Chondrocyte (in vitro differentiated cells): ENCODE measurements around the gene SPATA25. TPM values are rescaled to one million over a fixed set of nuclear protein-coding genes. Genes with fewer than 3 reads are reported as not detected.

Source experiments
- DNase-seq: peaks from one replicate; pipeline ENCODE4 v3.0.0; 2021; ENCODE audit warnings: mixed read lengths, low spot score
- H3K27ac Mint-ChIP-seq: one replicate; pipeline ENCODE4 v1.8.0; 2021; ENCODE audit warnings: mild to moderate bottlenecking, moderate library complexity, mixed read lengths; ENCODE audit not compliant: unreplicated experiment
- H3K27me3 Mint-ChIP-seq: 2 replicates; pipeline ENCODE4 v1.8.0; 2021; ENCODE audit warnings: low read depth, mixed read lengths
- H3K36me3 Mint-ChIP-seq: 2 replicates; pipeline ENCODE4 v1.8.0; 2021; ENCODE audit warnings: low read depth, mixed read lengths
- H3K4me1 Mint-ChIP-seq: 2 replicates; pipeline ENCODE4 v1.8.0; 2021; ENCODE audit warnings: low read depth, mild to moderate bottlenecking, mixed read lengths
- H3K4me3 Mint-ChIP-seq: one replicate; pipeline ENCODE4 v1.8.0; 2021; ENCODE audit warnings: mild to moderate bottlenecking, moderate library complexity, mixed read lengths; ENCODE audit not compliant: unreplicated experiment
- H3K9me3 Mint-ChIP-seq: 2 replicates; pipeline ENCODE4 v1.8.0; 2021; ENCODE audit warnings: low read depth, mixed read lengths
- total RNA-seq: library from RNA; stranded (reverse); gene quantifications from 3 replicates; pipeline ENCODE4 v1.2.1, GENCODE V29; 2021
- TF ChIP-seq, protein P1 (sequence below): fragments of 200-600 bp; sonication (generic); IDR thresholded peaks from 2 replicates; pipeline ENCODE4 v1.5.0; 2021; ENCODE audit warnings: antibody characterized with exemption, mild to moderate bottlenecking, moderate library complexity

Gene SPATA25
- total RNA-seq, 1 donor from 2014 or later, result 1.2 TPM

DNA sequence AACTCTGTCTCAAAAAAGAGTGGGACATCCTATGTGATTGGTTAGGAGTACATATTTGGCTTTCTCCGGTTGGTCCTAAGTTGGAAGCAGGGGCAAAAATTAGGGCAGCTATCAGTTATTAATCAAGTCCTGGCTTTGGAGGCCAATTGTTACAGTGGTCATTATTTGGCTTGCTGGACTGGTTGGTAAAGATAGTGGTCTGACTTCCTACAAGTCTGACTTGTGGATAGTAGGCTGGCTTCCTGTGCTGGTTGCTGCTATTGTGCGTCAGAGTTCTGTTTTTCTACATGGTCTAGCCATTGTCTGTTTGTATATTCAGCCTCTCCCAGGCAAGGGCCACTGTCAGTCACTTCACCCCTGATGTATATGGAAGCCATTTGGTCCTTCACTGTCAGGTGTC lies 37.2 kb downstream of the SPATA25 start:
- no peaks in the 10 kb centered on the region for H3K9me3 Mint-ChIP-seq
- H3K4me1 Mint-ChIP-seq, result peaks cover 2% of the 10 kb centered on the region
- DNase-seq, result no peak
- H3K4me3 Mint-ChIP-seq, result no peak overlapping the region
- TF ChIP-seq, protein P1, sequence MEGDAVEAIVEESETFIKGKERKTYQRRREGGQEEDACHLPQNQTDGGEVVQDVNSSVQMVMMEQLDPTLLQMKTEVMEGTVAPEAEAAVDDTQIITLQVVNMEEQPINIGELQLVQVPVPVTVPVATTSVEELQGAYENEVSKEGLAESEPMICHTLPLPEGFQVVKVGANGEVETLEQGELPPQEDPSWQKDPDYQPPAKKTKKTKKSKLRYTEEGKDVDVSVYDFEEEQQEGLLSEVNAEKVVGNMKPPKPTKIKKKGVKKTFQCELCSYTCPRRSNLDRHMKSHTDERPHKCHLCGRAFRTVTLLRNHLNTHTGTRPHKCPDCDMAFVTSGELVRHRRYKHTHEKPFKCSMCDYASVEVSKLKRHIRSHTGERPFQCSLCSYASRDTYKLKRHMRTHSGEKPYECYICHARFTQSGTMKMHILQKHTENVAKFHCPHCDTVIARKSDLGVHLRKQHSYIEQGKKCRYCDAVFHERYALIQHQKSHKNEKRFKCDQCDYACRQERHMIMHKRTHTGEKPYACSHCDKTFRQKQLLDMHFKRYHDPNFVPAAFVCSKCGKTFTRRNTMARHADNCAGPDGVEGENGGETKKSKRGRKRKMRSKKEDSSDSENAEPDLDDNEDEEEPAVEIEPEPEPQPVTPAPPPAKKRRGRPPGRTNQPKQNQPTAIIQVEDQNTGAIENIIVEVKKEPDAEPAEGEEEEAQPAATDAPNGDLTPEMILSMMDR, result no peak
- H3K36me3 Mint-ChIP-seq, result no peaks in the 10 kb centered on the region
- no peak overlapping the region for H3K27ac Mint-ChIP-seq
- H3K27me3 Mint-ChIP-seq, result no peaks in the 10 kb centered on the region

DNA sequence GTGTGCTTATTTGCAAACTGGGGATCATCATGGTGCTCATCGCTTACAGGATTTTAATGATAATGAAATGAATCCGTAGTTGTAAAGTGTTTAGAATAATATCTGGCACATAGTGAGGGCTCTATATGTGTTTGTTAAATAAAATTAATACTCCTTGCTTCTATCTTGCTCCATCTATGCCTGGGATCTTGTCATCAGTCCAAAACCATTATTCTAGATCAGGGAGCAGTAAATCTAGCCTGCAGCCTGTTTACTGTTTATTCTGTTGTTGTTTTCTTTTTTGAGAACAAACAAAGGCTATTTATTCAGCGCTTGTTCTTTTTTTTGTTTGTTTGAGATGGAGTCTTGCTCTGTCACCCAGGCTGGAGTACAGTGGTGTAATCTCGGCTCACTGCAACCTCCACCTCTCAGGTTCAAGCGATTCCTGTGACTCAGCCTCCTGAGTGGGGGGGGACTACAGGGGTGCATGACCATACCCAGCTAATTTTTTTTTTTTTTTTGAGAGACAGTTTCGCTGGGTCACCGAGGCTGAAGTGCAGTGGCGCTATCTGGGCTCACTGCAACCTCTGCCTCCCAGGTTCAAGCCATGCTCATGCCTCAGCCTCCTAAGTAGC lies 38.3 kb downstream of the SPATA25 start:
- Mint-ChIP-seq H3K4me1 (no peaks in the 10 kb centered on the region), H3K27me3 (no peaks in the 10 kb centered on the region), H3K9me3 (no peaks in the 10 kb centered on the region), H3K4me3 (no peak overlapping the region), H3K36me3 (no peaks in the 10 kb centered on the region), H3K27ac (no peak overlapping the region)
- TF ChIP-seq, protein P1, result no peak
- no peak for DNase-seq

DNA sequence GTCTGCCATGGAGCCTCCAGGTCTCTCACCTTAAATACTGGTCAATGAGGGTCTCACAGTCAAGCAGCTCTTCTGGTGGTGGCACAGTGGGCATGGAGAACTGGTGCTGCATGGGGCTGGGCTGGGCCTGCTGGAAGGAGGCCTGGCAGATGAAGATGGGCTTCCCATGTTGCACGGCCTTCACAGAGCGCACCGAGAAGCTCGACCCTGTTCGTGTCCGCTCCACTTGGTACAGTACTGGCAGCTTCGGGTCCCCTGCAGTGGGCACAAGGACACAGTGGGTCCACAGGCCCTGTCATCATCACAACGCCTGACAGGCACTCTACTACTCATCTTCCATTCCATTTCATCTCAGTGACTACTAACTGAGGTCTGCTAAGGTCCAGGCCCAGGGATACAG lies 39.0 kb downstream of the SPATA25 start:
- H3K4me3 Mint-ChIP-seq, result no peak overlapping the region
- H3K36me3 Mint-ChIP-seq, result no peaks in the 10 kb centered on the region
- no peak overlapping the region for H3K27ac Mint-ChIP-seq
- TF ChIP-seq, protein P1, result no peak
- no peaks in the 10 kb centered on the region for H3K9me3 Mint-ChIP-seq
- H3K27me3 Mint-ChIP-seq, result no peaks in the 10 kb centered on the region
- no peaks in the 10 kb centered on the region for H3K4me1 Mint-ChIP-seq
- peak; percentile 79 for DNase-seq

DNA sequence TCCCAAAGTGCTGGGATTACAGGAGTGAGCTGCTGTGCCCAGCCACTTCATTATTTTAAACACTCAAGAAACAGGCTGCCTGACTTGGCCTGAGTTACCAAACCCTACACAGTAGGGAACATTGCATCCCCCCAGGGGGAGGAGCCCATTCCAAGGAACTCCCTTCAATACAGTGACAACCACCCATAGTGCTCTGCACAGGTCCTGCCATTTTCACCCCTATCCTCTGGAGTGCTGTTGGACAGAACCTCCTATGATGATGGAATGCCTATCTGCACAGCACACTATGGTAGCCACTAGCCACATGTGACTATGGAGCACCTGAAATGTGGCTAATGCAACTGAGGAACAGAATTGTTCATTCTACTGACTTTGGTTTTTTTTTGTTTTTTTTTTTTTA lies 42.0 kb downstream of the SPATA25 start:
- TF ChIP-seq, protein P1, result no peak
- DNase-seq, result no peak
- no peaks in the 10 kb centered on the region for H3K9me3 Mint-ChIP-seq
- no peak overlapping the region for H3K4me3 Mint-ChIP-seq
- H3K27ac Mint-ChIP-seq, result no peak overlapping the region
- H3K27me3 Mint-ChIP-seq, result no peaks in the 10 kb centered on the region
- peaks cover 6% of the 10 kb centered on the region for H3K36me3 Mint-ChIP-seq
- H3K4me1 Mint-ChIP-seq, result peaks cover 7% of the 10 kb centered on the region

DNA sequence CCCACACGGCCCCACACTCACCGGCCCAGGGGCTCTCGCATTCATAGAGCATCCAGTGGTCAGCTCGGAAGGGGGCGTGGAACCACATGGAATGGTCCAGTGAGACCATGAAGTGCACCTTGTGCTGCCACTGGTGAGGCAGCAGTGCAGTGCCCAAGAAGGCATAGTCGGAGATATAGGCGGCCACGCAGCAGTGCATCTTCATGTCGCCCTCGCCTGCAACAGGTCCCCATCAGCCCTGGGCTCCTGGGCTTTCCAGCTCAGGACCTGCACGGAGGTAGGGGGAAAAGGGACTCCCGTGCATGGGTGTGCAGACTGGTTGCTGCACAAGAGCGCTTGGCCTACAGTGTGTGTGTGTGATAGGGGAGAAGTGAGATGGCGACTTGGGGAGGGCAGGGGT lies 43.9 kb downstream of the SPATA25 start:
- Mint-ChIP-seq H3K4me1 (peaks cover 7% of the 10 kb centered on the region), H3K27me3 (no peaks in the 10 kb centered on the region), H3K4me3 (no peak overlapping the region), H3K9me3 (no peaks in the 10 kb centered on the region), H3K27ac (no peak overlapping the region), H3K36me3 (peaks cover 6% of the 10 kb centered on the region)
- no peak for DNase-seq
- TF ChIP-seq, protein P1, result no peak
